Urinary bladder (tissue), 4 donors: ENCODE results near the gene HELT. TPM values are rescaled to one million over a fixed set of nuclear protein-coding genes. Genes with fewer than 3 reads are reported as not detected.
"Not testable (repeated sequence)": the region's sequence is repeated elsewhere in the genome, so short reads cannot be mapped to it uniquely, and the experiment has no call there.

ENCODE experiments used
- DNase-seq: peaks from one replicate; pipeline ENCODE4 v3.0.0-alpha.2; 2015; ENCODE audit errors: extremely low spot score
- H3K27ac ChIP-seq: one replicate; pipeline ENCODE4 v1.5.1; 2013; ENCODE audit warnings: low read depth, mild to moderate bottlenecking, moderate library complexity
- H3K36me3 ChIP-seq: one replicate; pipeline ENCODE4 v1.6.1; 2013; ENCODE audit warnings: mild to moderate bottlenecking, moderate library complexity; ENCODE audit not compliant: insufficient read depth
- H3K4me1 ChIP-seq: one replicate; pipeline ENCODE4 v1.6.1; 2013; ENCODE audit warnings: mild to moderate bottlenecking, moderate library complexity; ENCODE audit not compliant: insufficient read depth
- H3K4me3 ChIP-seq: one replicate; pipeline ENCODE4 v1.5.1; 2013; ENCODE audit warnings: low read depth, low read length
- WGBS: extraction: QIAGEN DNeasy Blood & Tissue Kit; methylation state at CpG from one replicate; pipeline ENCODE4 v1.1.7; 2013; 5-methylcytosine and 5-hydroxymethylcytosine counted together
- polyA plus RNA-seq: library from polyadenylated mRNA; stranded (reverse); fragments of 200-250 nt; gene quantifications from one replicate; pipeline ENCODE4 v1.2.3, GENCODE V29; 2013
- total RNA-seq: library from RNA; depleted of rRNA; stranded (reverse); fragments of >200 nt; gene quantifications from one replicate; pipeline ENCODE4 v1.2.3, GENCODE V29; 2014
- donor health status: healthy with polysubstance abuse.
- donor health status: healthy.

Gene HELT
- total and polyA plus RNA-seq, 2 donors, result not detected

DNA sequence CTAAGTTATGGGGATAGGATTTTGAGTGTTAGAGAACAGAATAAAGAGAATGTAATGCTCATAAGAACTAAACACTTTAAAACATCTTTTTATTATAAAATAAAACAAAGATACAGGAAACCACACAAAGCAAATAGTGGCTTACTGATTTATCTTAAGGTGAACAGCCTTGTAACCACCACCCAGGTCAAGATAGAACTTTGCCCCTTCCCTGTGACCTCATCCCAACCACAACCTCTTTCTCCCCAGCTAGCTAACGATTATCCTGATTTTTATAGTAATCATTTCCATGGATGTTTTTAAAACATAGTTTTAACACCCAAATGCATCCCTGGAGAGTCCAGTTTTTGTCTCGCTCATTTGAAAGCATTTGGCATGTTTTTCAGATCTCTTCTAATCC, 17.0 kb downstream of the HELT start:
- 75% methylated on average over 2 of the region's 2 CpGs for WGBS
- no peak for DNase-seq
- no peak overlapping the region for H3K4me3 ChIP-seq
- H3K4me1 ChIP-seq, result no peaks in the 10 kb centered on the region
- H3K27ac ChIP-seq, result no peak overlapping the region
- H3K36me3 ChIP-seq, result no peaks in the 10 kb centered on the region

DNA sequence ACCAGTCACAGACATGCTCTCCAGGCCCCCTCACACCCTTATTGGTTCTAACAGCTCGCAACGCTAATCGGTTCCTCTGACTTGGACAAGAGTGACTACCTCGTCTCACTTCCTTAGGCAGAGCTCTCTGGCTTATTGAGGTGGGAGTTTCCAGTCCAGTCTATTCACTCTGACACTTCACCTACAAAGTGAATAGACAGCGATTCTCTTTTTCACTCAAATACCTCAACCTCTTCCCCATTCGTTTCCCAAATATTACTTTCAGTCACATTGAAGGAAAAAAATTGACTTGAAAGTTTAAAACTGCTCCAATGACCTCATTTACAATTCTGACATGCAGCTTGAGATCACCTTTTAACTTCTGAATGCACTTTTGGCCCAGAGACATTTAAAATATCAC, 17.7 kb downstream of the HELT start:
- Histone ChIP-seq H3K27ac (no peak overlapping the region), H3K4me3 (no peak overlapping the region), H3K36me3 (no peaks in the 10 kb centered on the region), H3K4me1 (no peaks in the 10 kb centered on the region)
- WGBS, result 85% methylated on average over 6 of the region's 6 CpGs
- no peak for DNase-seq

DNA sequence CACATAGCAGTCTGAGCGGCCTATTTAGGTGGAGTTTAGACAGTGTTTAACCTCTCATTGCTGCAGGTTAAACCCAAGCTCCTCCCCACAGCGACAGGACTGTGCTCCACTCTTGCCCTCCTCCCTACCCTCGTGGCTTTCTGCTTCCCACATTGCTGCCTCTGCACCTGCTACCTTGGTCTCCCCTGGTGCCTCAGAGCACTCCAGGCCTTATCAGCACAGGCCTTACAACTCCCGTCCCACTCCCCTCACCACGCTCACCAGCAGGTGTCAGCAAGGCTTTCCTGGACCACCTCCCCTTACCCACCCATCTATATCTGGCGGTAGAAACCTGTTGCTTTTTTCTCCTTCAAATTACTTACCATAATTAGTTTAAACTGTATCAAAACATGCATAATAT, 18.6 kb downstream of the HELT start:
- H3K4me1 ChIP-seq, result no peaks in the 10 kb centered on the region
- WGBS, result 75% methylated on average over 6 of the region's 6 CpGs
- no peak for DNase-seq

DNA sequence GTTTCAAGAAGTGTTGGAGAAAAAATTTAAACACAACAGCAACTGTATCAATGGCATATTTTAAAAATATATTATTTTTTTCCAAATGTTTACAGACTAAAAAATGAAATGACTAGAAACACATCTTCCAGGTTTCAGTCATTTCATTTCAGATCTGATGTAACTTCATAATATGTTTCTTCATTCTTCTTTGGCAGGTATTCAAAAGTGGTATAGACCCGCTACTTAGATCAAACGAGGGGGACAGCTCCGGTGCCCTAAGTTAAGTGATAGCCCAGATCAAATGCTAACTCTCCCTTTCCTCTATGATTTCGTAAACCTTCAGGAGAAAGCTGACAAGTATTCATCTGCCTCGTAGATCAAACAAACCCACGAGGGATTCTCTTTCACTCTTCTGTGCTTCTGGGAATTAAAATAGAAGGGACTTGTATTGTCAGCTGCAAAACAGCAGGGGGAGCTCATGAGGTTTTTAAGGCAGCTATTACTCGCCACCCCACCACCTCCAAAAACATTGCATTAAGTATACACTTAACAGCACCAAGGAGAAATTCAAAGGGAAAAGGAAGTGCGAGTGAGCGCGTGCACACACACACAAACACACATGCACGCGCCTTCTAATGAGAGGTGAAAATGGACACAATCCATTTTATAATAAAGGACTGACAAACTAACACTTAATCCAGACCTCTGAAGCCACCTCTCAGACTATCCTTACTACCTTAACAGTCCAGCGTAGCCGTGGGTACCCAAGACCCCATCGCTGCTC, 21.4 kb downstream of the HELT start:
- 14% methylated on average over 15 of the region's 15 CpGs for WGBS
- Histone ChIP-seq H3K4me3 (no peak overlapping the region), H3K4me1 (no peaks in the 10 kb centered on the region), H3K36me3 (no peaks in the 10 kb centered on the region), H3K27ac (no peak overlapping the region)
- DNase-seq, result no peak

More for the DNA sequence above, 18.6 kb downstream of the HELT start:
- Histone ChIP-seq H3K36me3 (no peaks in the 10 kb centered on the region), H3K4me3 (no peak overlapping the region), H3K27ac (no peak overlapping the region)

DNA sequence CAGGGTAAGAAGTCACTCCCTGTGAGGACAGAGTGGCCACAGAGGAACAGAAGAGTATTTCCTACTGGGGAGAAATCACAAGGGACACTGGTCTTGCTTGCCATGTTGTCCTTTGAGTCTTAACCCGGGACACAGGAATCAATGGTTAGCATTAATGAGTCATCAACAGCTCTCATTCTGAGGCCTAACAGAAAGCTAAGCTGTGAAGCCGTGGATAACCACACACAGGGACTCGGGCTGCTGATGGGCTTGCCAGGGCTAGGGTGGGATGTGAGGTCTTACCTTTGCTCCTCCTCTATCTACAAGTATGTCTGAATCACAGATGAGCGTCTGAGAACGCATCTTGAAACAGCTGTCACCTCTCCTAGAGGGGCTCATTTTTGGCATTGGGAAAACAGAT, 22.2 kb downstream of the HELT start:
- Histone ChIP-seq H3K27ac (no peak overlapping the region), H3K4me1 (no peaks in the 10 kb centered on the region), H3K4me3 (no peak overlapping the region), H3K36me3 (no peaks in the 10 kb centered on the region)
- no peak for DNase-seq
- 76% methylated on average over 5 of the region's 5 CpGs for WGBS

DNA sequence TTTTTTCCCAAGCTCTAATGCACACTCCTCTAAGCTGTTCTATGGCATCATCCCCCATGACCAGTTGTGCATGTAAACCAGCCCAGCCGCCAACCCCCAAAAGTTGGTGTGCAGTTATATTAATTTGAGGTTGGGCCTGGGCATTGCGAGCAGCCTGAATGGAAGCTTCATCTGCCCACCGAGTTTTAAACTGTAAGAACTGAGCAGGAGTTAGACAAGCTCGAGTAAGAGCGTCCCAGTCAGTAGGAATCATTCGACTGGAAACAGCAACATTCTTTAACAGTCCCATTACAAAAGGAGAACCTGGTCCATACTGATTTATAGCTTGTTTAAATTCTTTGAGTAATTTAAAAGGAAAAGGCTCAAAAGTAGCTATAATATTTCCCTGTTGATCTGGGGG, 32.0 kb downstream of the HELT start:
- not testable (repeated sequence) for H3K4me3 ChIP-seq, DNase-seq, H3K4me1 ChIP-seq, H3K27ac ChIP-seq, H3K36me3 ChIP-seq
- WGBS, result 57% methylated on average over 6 of the region's 6 CpGs

DNA sequence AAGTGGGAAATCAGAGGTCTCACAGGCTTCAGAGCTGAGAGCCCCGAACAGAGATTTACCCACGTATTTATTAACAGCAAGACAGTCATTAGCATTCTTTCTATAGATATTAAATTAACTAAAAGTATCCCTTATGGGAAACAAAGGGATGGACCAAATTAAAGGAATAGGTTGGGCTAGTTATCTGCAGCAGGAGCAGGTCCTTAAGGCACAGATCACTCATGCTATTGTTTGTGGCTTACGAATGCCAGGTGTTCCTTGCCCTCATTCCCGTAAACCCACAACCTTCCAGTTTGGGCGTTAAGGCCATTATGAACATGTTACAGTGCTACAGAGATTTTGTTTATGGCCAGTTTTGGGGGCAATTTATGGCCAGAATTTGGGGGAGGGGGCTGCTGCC, 33.0 kb downstream of the HELT start:
- 96% methylated on average over 5 of the region's 5 CpGs for WGBS
- H3K36me3 ChIP-seq, DNase-seq: not testable (repeated sequence)

DNA sequence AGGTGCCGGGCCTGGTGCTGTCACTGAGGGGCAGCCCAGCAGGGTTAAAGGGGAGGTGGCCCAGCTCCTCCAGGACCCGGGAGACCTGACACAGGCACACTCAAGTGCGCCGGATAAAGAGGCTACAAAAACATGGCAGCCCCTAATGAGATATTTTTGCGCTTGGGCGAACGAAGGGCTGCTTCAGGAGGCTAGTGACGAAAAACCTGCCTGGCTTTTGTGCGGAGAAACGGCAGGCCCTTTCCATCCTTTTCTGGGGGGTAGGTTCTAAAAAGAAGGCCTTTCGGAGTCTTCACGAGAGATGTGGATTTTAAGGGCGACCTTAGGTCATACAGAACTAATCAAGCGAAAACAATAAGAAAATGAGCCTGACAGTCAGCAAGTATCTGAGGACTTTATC, 35.5 kb downstream of the HELT start:
- 94% methylated on average over 14 of the region's 14 CpGs for WGBS
- no peak overlapping the region for H3K4me3 ChIP-seq
- DNase-seq, result no peak
- no peaks in the 10 kb centered on the region for H3K4me1 ChIP-seq
- H3K36me3 ChIP-seq, result no peaks in the 10 kb centered on the region
- no peak overlapping the region for H3K27ac ChIP-seq

More for the DNA sequence above, 33.0 kb downstream of the HELT start:
- H3K4me3 ChIP-seq, H3K27ac ChIP-seq, H3K4me1 ChIP-seq: not testable (repeated sequence)

DNA sequence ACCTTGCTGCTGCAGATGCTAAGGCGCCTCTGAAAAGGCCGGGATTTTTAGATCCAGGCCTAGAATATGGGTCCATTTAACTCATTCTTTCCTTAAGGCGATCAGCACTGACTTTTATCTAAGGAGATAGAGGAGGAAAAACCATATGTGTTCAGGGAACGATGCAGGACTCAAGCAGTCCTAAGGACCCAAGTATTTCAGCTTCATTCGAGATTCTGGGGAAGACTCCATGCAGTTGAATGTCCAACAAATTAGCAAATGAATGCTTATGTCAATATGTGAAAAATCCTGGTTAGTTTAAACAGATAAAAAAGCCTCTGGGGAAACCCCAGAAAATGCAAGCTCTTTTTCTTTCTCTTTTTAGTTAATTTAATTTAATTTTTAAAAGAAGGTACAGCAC, 36.0 kb downstream of the HELT start:
- Histone ChIP-seq H3K4me1 (no peaks in the 10 kb centered on the region), H3K27ac (no peak overlapping the region), H3K36me3 (no peaks in the 10 kb centered on the region), H3K4me3 (no peak overlapping the region)
- DNase-seq, result no peak
- WGBS, result 80% methylated on average over 5 of the region's 5 CpGs

DNA sequence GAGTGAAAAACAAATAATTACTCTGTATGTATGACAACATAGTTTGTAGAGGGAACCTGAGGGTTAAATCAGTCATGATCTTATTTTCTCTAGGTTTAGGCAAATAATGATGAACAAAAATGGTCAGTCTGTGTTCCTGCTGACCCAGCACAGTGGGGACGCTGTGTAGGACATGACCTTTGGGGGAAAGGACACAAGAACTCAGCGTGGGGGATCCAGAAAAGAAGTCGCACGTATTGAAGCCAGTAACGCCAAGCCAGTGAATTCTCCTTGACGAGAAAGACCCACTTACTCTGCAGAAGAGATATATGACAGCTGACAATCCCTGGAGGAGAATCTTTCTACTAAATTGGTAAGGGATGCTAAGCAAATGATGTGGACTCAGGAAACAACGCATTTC, 36.6 kb downstream of the HELT start:
- H3K4me1 ChIP-seq, result no peaks in the 10 kb centered on the region
- 65% methylated on average over 7 of the region's 7 CpGs for WGBS
- H3K36me3 ChIP-seq, result no peaks in the 10 kb centered on the region
- no peak overlapping the region for H3K4me3 ChIP-seq
- no peak overlapping the region for H3K27ac ChIP-seq
- no peak for DNase-seq

DNA sequence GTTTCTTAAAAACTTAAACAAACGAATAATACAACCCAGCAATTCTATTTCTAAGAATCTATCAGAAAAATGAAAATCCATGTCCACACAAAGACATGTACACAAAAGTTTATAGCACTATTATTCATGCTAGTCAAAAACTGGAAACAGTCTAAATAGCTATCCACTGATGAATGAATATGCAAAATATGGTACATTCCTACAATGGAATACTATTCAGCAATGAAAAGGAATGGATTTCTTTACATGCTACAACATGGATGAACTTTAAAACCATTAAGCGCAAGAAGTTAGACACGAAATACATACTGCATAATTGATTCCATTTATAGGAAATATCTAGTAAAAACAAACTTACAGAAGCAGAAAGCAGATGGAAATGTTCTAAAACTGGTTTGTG, 43.3 kb downstream of the HELT start:
- DNase-seq, result no peak
- Histone ChIP-seq H3K4me3 (no peak overlapping the region), H3K27ac (no peak overlapping the region), H3K36me3 (no peaks in the 10 kb centered on the region), H3K4me1 (no peaks in the 10 kb centered on the region)
- 77% methylated on average over 3 of the region's 3 CpGs for WGBS

DNA sequence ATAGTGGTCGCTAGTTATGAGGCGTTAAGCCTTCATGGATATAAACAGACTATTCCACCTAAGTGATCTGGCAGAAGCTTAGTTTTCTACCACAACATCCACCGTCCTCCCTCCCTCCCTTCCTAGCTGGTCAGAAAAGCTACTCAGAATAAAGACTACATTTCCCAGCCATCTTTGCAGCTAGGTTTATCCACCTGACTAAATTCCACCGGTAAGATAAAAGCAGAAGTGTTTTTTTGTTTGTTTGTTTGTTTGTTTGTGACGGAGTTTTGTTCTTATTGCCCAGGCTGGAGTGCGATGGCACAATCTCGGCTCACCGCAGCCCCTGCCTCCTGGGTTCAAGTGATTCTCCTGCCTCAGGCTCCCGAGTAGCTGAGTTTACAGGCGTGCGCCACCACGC, 44.3 kb downstream of the HELT start:
- Histone ChIP-seq H3K4me3 (no peak overlapping the region), H3K4me1 (no peaks in the 10 kb centered on the region), H3K36me3 (no peaks in the 10 kb centered on the region), H3K27ac (no peak overlapping the region)
- WGBS, result 85% methylated on average over 12 of the region's 12 CpGs
- DNase-seq, result no peak

DNA sequence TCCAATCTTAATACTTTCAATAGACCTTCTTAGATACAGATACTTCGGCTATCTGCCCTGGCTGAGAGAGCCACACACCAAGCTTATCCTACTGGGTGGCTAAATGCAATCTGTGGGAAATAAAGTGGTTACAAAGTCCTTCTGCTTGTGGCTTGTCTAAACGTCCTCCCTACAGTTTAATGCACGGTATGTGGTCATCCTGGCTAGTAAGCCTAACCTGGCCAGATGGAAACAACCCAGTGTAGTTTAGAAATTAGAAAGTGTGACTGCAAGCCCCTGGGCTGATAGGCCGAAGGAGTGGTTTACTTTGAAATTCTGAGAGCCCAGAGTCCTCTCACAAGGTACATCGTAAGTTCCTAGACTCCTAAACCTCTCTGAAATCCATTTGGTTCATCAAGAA, 47.9 kb downstream of the HELT start:
- no peak for DNase-seq
- Histone ChIP-seq H3K36me3 (no peaks in the 10 kb centered on the region), H3K4me3 (no peak overlapping the region), H3K27ac (no peak overlapping the region), H3K4me1 (no peaks in the 10 kb centered on the region)
- WGBS, result 86% methylated on average over 5 of the region's 5 CpGs

DNA sequence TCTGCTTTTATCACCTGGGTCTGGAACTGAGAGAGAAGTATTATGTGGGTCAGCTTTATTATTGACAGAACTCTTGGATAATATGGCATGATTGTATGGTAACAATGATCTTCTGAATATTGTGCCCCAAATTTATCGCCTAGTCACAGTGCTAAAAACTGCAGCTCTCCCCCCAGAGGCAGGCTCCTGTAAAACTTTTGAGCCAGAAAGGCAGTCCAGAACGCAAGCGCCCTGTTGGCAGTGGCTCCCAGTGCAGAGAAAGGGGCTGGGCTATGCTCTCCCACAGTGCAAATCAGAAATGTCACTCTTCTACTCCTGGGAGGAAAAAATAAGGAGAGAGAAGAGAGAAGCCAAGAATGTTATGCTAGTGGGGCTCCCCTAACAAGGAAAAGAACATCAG, 50.5 kb downstream of the HELT start:
- Histone ChIP-seq H3K36me3 (no peaks in the 10 kb centered on the region), H3K4me3 (no peak overlapping the region), H3K27ac (no peak overlapping the region), H3K4me1 (no peaks in the 10 kb centered on the region)
- WGBS, result 59% methylated on average over 3 of the region's 3 CpGs
- DNase-seq, result no peak
